HG03039 (cell line): ENCODE data around the gene MAP3K2.

Experiments
- ATAC-seq: cut with Tn5 transposase; IDR thresholded peaks from one replicate; pipeline ENCODE4 v1.9.1; 2021; ENCODE audit warnings: mild to moderate bottlenecking, moderate library complexity; ENCODE audit not compliant: unreplicated experiment

Gene MAP3K2

GRCh38 chr2:127408004-127408806 is 20.4 kb upstream of the MAP3K2 start:
- peak; percentile 69 for ATAC-seq

DNA sequence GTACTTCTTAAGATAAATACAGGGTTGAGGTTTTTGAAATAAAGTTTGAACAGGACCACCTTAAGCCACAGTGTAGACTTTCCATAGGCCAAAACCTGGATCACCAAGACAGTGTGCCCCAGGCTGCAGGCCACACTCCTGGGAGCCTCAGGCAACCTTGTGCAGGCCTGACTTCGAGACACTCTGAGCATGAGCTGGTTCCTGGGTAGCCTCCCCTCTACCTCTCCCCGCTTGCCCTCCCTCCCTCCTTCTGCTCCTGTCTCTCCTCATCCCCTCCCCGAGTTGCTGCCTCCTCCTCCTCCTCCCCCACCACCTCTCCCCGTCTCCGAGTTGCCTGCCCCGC is 19.9 kb upstream of the MAP3K2 start:
- peak; percentile 9 for ATAC-seq

DNA sequence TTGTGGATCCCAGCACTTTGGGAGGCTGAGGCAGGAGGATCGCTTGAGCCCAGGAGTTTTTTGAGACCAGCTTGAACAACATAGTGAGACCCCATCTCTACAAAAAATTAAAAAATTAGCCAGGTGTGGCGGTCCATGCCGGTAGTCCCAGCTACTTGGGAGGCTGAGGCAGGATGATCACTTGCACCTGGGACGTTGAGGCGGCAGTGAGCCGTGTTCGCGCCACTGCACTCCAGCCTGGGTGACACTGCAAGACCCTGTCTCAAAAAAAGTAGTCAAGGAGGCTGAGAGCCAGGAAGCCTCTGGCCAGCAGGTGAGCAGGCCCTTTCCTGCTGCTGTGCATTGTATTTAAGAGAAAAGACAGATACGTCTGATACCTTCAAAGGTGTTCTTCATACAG is 19.3 kb upstream of the MAP3K2 start:
- ATAC-seq = no peak

DNA sequence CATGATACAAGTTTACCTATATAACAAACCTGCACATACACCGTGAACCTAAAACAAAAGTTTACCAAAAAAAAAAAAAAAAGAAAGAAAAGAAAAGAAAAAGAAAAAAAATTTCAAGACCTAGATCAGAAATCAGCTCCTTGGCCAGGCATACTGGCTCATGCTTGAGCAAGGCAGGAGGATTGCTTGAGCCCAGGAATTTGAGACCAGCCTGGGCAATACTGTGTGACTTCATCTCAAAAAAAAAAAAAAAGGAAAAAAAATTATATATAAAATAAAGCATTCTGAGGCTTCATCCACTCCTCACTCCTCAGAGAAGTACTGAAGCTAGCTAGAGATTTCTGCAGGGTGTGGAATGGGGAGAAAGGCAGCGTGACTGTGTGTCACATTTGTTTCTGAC is 18.7 kb upstream of the MAP3K2 start:
- ATAC-seq = no peak

- ATAC-seq = no peak
Observed at GRCh38 chr2:127405255-127405610, 17.5 kb upstream of the MAP3K2 start.

DNA sequence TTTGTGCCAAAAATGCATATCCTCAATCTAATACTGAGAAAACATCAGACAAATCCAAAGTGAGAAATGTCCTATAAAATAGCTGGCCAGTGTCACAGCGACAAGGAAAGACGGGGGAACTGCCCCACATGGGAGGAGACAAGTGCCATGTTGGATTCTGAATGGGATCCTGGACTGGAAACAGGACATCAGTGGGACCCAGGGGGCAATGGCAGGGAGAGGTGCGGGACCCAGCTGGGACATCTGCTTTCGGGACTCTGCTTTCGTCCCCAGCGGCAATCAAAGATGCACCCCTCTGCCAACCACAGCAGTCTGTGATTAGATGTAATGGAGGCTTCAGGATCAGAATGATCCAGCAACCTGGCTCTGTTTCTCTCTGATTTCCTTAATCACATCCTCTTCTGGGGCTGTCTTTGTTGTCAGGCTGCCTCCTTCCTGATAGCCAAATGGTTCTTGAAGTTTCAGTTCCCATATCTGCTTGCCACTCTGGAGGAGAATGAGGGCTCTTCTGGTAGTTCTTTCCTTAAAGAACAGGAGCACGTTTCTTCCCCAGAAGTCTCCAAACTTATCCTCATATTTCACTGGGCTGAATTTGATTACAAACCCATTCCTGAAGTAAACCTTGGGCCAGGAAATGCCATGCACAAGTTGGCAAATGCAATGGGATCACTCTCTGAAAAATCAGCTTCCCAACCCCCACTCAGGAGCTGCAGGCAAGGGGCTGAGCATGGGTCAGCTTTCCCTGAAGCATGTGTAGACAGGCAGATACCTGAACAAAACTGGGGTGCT is 16.9 kb upstream of the MAP3K2 start:
- ATAC-seq = no peak

GRCh38 chr2:127403460-127403859 is 15.7 kb upstream of the MAP3K2 start:
- ATAC-seq = no peak

GRCh38 chr2:127401757-127402695 is 14.3 kb upstream of the MAP3K2 start:
- no peak for ATAC-seq

GRCh38 chr2:127400897-127401756 is 13.4 kb upstream of the MAP3K2 start:
- ATAC-seq = no peak

DNA sequence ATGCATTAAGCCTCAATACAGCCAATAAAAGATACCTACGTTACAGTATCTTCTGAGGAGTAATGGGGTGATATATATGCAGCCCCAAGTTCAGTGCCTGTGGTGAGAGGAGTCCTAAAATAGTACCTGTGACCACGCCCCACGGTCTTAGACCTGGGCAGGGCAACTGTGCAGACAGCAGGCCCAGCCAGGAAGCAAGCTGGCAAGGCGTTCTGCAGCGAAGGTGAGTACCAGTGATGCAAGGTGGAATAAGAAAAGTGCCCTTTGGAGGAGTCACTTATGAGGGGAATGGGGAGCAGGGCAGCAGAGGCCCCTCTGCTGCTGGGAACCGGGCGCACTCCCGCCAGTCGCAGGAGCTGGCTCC is 12.7 kb upstream of the MAP3K2 start:
- ATAC-seq = no peak

DNA sequence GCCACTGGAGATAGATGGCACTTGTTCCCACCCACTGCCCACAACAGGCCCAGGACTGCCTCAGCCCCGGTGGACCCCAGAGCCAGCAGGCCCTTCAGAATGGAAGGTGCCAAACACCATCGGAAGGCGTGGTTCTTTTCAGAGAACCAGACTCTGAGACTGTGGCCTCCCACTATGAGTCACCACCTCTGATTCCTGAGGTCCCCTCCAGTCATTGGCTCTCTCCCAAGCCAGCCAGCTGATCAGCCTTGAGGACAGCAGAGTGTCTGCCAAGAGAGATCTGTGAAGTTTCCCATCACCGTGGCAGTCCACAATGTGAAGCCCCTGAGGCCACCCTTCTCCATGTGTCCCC is 10.4 kb upstream of the MAP3K2 start:
- peak; percentile 77 for ATAC-seq

GRCh38 chr2:127397568-127398238 is 9.9 kb upstream of the MAP3K2 start:
- ATAC-seq = no peak

- ATAC-seq = no peak
Observed at GRCh38 chr2:127394492-127394891, 6.7 kb upstream of the MAP3K2 start.

- ATAC-seq = no peak
Observed at GRCh38 chr2:127392828-127393578, 5.2 kb upstream of the MAP3K2 start.

DNA sequence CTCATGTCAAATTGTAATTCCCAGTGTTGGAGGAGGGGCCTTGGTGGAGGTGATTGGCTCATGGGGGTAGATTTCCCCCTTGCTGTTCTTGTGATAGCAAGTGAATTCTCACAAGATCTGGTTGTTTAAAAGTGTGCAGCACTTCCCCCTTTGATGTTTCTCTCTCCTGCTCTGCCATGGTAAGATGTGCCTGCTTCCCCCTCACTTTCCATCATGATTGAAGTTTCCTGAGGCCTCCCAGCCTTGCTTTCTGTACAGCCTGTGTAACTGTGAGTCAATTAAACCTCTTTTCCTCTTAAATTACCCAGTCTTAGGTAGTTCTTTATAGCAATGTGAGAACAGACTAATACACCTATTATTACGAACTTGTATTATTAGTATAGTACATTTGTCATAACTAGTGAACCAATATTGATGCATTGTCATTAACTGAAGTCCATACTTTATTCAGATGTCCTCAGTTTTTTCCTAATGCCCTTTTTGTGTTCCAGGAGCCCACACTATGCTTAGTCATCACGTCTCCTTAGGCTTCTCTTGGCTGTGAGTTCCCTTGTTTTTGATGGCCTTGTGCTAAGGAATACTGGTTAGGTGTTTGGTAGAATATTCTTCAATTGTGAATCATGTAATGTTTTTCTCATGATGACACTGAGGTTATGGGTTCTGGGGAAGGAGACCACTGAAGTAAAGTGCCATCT is 4.5 kb upstream of the MAP3K2 start:
- ATAC-seq = no peak

GRCh38 chr2:127389778-127390435 is 2.1 kb upstream of the MAP3K2 start:
- ATAC-seq = no peak

- ATAC-seq = peak; percentile 1
Observed at GRCh38 chr2:127388423-127389164, 819 bp upstream of the MAP3K2 start.
